ENCODE results near the gene CD300LD. TPM values are rescaled to one million over a fixed set of nuclear protein-coding genes. Genes with fewer than 3 reads are reported as not detected.

CD300LD gene
- polyA plus RNA-seq, 1 experiment = not detected

DNA sequence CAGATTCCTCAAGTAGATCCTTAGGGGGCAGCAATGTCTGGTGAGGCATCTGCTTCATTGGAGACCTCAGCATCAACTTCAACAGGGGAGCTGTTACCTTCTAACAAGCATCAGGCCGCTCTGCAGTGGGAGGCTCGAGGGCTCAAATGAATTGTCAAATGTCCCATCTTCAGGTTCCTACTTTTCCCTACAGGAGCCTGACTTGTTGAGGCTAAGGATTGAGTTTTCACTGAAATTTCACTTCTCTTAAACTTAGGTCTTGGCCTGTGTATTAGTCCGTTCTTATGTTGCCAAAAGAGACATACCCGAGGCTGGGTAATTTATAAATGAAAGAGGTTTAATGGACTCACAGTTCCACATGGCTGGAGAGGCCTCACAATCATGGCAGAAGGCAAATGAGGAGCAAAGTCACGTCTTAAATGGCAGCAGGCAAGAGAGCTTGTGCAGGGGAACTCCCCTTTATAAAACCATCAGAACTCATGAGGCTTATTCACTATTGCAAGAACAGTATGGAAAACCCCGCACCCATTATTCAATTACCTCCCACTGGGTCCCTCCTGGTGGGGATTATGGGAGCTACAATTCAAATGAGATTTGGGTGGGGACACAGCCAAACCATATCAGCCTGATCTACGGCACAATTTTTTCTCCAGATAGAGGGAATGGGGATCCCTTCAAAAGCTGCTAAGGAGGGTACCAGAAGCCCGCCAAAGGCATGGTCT lies 5.1 kb upstream of the CD300LD start:
- ChIA-PET CTCF (no interaction called here), POLR2A (no interaction called here)
- no peak overlapping the region for H3K4me3 ChIP-seq (ENCODE audit: low read depth, low read length)
- H3K27ac ChIP-seq (ENCODE audit: low read depth, low read length) = no peak overlapping the region
- TF ChIP-seq, protein P1, sequence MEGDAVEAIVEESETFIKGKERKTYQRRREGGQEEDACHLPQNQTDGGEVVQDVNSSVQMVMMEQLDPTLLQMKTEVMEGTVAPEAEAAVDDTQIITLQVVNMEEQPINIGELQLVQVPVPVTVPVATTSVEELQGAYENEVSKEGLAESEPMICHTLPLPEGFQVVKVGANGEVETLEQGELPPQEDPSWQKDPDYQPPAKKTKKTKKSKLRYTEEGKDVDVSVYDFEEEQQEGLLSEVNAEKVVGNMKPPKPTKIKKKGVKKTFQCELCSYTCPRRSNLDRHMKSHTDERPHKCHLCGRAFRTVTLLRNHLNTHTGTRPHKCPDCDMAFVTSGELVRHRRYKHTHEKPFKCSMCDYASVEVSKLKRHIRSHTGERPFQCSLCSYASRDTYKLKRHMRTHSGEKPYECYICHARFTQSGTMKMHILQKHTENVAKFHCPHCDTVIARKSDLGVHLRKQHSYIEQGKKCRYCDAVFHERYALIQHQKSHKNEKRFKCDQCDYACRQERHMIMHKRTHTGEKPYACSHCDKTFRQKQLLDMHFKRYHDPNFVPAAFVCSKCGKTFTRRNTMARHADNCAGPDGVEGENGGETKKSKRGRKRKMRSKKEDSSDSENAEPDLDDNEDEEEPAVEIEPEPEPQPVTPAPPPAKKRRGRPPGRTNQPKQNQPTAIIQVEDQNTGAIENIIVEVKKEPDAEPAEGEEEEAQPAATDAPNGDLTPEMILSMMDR (IDR thresholded peaks at IDR 0.05; ENCODE audit: low read depth, low read length) = no peak
- no peaks in the 10 kb centered on the region for H3K27me3 ChIP-seq (ENCODE audit: control insufficient read depth, insufficient read depth, low read length)
- no peak for DNase-seq (ENCODE audit: low read depth, low spot score)
- no peaks in the 10 kb centered on the region for H3K9me3 ChIP-seq (ENCODE audit: control insufficient read depth, insufficient read depth, low read length)

DNA sequence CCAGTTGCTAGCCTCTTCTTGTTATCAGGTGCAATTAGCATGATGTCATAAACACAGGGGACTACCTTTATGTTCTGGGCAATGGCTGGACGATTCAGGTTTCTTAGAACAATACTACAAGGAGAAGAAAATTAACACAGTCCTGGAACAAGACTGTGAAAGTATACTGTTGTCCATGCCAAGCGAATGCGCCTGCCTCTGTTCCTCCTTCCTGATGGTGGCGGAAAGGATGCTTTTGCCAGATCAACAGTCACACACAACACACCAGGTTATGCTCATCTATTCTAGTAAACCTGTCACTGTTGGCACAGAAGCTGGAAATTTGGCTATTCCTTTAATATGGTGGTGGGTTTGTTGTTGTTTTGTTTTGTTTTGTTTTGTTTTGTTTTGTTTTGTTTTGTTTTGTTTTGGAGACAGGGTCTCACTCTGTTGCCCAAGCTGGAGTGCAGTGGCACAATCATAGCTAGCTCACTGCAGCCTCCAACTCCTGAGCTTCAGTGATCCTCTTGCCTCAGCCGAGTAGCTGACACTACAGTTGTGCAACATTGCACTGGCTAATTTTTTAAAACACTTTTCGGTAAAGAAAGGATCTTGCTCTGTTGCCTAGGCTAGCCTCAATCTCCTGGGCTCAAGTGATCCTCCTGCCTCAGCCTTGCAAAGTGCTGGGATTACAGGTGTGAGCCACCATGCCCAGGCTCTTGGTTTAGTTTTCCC lies 3.1 kb upstream of the CD300LD start:
- TF ChIP-seq, protein P1 (IDR thresholded peaks at IDR 0.05; ENCODE audit: low read depth, low read length) = no peak
- ChIA-PET CTCF (no interaction called here), POLR2A (no interaction called here)
- H3K9me3 ChIP-seq (ENCODE audit: control insufficient read depth, insufficient read depth, low read length) = no peaks in the 10 kb centered on the region
- H3K4me3 ChIP-seq (ENCODE audit: low read depth, low read length) = no peak overlapping the region
- H3K27me3 ChIP-seq (ENCODE audit: control insufficient read depth, insufficient read depth, low read length) = no peaks in the 10 kb centered on the region
- no peak overlapping the region for H3K27ac ChIP-seq (ENCODE audit: low read depth, low read length)
- DNase-seq (ENCODE audit: low read depth, low spot score) = no peak

DNA sequence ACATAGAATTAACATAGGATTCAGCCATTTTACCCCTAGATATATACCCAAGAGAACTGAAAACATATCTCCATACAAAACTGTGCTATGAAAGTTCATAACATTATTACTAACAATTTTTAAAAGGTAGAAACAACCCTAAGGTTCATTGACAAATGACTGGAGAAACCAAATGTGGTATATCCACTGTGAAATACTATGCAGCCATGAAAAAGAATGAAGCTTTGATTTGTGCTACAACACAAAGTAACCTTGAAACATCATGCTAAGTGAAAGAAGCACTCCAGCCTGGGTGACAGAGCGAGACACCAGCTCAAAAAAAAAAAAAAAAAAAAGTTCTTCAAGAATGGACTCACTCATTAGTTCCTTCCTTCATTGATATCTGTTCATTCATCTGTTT lies 580 bp downstream of the CD300LD start:
- H3K9me3 ChIP-seq (ENCODE audit: control insufficient read depth, insufficient read depth, low read length) = no peaks in the 10 kb centered on the region
- H3K27ac ChIP-seq (ENCODE audit: low read depth, low read length) = no peak overlapping the region
- TF ChIP-seq, protein P1 (IDR thresholded peaks at IDR 0.05; ENCODE audit: low read depth, low read length) = no peak
- ChIA-PET CTCF (no interaction called here), POLR2A (no interaction called here)
- DNase-seq (ENCODE audit: low read depth, low spot score) = no peak
- no peak overlapping the region for H3K4me3 ChIP-seq (ENCODE audit: low read depth, low read length)
- no peaks in the 10 kb centered on the region for H3K27me3 ChIP-seq (ENCODE audit: control insufficient read depth, insufficient read depth, low read length)

DNA sequence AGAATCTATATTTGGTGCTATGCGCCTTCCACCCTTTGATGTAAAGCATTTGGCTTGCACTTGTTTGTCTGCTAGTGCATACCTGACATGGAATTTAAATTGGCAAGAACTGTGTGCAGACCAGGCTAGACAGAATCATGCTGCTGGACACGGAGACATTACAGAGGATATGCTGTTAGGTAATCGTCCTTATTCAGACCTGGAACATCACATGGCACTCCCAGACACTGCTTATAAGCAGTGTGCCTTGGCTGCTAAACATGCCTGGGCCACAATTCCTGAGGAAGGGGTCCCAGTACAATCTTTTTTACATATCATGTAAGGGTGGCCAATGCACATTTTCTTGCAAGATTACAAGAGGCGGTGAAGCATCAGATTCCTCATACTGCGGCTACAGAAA lies 6.4 kb downstream of the CD300LD start:
- H3K9me3 ChIP-seq (ENCODE audit: control insufficient read depth, insufficient read depth, low read length) = peaks cover 15% of the 10 kb centered on the region

More for the DNA sequence above, 6.4 kb downstream of the CD300LD start:
- no peak overlapping the region for H3K4me3 ChIP-seq (ENCODE audit: low read depth, low read length)
- H3K27me3 ChIP-seq (ENCODE audit: control insufficient read depth, insufficient read depth, low read length) = no peaks in the 10 kb centered on the region
- ChIA-PET CTCF (no interaction called here), POLR2A (no interaction called here)
- no peak overlapping the region for H3K27ac ChIP-seq (ENCODE audit: low read depth, low read length)
- no peak for DNase-seq (ENCODE audit: low read depth, low spot score)
- TF ChIP-seq, protein P1 (IDR thresholded peaks at IDR 0.05; ENCODE audit: low read depth, low read length) = no peak

Data from AG04450 (cell line).